Neutrophil (primary cell): ENCODE results near the gene PIEZO2.

Source experiments
- H3K27ac ChIP-seq: fragments of 200-600 bp; sonication (generic); 2 replicates; pipeline ENCODE4 v1.5.1; 2016; ENCODE audit warnings: mild to moderate bottlenecking, moderate library complexity
- H3K27me3 ChIP-seq: fragments of 200-600 bp; sonication (generic); 2 replicates; pipeline ENCODE4 v1.6.0; 2016; ENCODE audit warnings: mild to moderate bottlenecking
- H3K36me3 ChIP-seq: fragments of 200-600 bp; sonication (generic); 2 replicates; pipeline ENCODE4 v1.5.1; 2017
- H3K4me1 ChIP-seq, 2 experiments: fragments of 200-600 bp in 1 of 2; sonication (generic) in 1 of 2; 1 replicate in 1 of 2; 2 replicates in 1 of 2; pipeline versions ENCODE4 v1.5.1 to v1.6.1; 2013 to 2016; ENCODE audit warnings: low read depth in 1 of 2, low read length in 1 of 2, mild to moderate bottlenecking in 1 of 2, moderate library complexity in 1 of 2; ENCODE audit not compliant: control insufficient read depth in 1 of 2, insufficient read depth in 1 of 2
- H3K4me3 ChIP-seq, 2 experiments: fragments of 200-600 bp in 1 of 2; sonication (generic) in 1 of 2; 1 replicate in 1 of 2; 2 replicates in 1 of 2; pipeline ENCODE4 v1.5.1; 2013 to 2016; ENCODE audit warnings: low read depth in 1 of 2, low read length in 1 of 2, mild to moderate bottlenecking in 1 of 2, moderate library complexity in 1 of 2
- H3K9me3 ChIP-seq: fragments of 200-600 bp; sonication (generic); 2 replicates; pipeline ENCODE4 v1.5.1; 2016
- TF ChIP-seq, protein P1 (sequence below): fragments of 200-600 bp; sonication (generic); IDR thresholded peaks from 2 replicates; pipeline ENCODE4 v1.5.1; 2016; ENCODE audit warnings: antibody characterized with exemption

The PIEZO2 gene

DNA sequence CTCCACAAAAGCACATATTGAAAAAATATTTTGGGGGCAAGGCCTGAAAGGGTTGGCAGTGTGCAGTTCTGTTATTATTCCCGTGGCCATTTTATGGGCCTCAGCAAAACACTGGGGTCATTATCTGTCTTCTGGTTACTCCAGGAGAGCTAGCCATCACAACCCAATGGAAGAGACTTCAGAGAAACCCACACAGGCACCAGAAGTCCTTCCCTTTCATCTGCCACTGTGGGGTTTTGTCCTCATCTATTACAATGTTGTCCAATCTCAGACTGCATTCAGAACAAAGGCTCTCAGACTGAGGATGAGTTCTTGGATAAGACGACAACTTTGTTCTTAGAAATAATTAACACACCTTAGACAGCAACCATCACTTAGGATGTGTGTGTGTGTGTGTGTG lies 98.4 kb downstream of the PIEZO2 start:
- Histone ChIP-seq H3K4me1 (no peaks in the 10 kb centered on the region), H3K9me3 (no peaks in the 10 kb centered on the region), H3K36me3 (no peaks in the 10 kb centered on the region), H3K4me3 (no peak overlapping the region), H3K27me3 (no peaks in the 10 kb centered on the region), H3K27ac (no peak overlapping the region)
- TF ChIP-seq, protein P1, sequence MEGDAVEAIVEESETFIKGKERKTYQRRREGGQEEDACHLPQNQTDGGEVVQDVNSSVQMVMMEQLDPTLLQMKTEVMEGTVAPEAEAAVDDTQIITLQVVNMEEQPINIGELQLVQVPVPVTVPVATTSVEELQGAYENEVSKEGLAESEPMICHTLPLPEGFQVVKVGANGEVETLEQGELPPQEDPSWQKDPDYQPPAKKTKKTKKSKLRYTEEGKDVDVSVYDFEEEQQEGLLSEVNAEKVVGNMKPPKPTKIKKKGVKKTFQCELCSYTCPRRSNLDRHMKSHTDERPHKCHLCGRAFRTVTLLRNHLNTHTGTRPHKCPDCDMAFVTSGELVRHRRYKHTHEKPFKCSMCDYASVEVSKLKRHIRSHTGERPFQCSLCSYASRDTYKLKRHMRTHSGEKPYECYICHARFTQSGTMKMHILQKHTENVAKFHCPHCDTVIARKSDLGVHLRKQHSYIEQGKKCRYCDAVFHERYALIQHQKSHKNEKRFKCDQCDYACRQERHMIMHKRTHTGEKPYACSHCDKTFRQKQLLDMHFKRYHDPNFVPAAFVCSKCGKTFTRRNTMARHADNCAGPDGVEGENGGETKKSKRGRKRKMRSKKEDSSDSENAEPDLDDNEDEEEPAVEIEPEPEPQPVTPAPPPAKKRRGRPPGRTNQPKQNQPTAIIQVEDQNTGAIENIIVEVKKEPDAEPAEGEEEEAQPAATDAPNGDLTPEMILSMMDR = no peak

DNA sequence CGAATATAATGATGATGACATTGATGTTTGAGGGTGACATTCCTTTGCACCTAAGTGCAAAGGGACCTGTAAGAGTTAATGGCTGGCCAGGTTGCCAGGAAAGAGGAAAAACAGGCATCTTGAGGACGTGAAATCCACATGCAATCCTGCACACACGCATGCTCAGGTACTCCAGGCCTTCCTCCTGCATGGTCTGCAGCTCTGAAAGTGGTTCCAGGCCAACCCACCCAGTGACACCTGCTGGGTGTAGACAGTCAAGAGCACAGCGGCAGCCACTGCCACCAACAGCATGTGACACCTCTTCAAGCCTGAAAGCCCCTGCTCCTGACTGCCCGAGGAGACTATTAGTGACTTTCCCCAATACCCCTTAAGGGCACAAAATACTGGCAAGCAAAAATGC lies 101.6 kb downstream of the PIEZO2 start:
- Histone ChIP-seq H3K27ac (no peak overlapping the region), H3K36me3 (no peaks in the 10 kb centered on the region), H3K4me1 (no peaks in the 10 kb centered on the region), H3K9me3 (no peaks in the 10 kb centered on the region), H3K4me3 (no peak overlapping the region), H3K27me3 (no peaks in the 10 kb centered on the region)
- TF ChIP-seq, protein P1 = no peak

DNA sequence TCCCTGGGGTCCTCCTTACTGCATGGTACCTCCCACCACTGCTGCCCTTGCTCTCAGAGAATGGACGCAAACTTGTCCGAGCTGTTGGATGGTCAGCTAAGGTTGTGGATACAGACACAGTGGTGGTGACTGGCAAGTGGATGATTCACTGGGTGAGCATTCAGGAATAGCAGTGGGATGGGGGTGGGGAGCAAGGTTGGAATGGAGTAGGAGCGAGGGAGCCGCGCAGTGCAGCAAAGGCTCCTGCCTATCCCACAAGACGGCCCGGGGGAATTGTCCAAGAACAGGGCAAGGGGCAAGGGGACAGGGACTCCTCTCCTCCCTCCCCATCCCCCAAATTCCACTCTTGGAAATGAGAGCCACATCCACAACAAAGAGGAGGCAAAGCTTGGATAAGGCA lies 102.2 kb downstream of the PIEZO2 start:
- Histone ChIP-seq H3K36me3 (no peaks in the 10 kb centered on the region), H3K4me1 (no peaks in the 10 kb centered on the region), H3K4me3 (no peak overlapping the region), H3K9me3 (no peaks in the 10 kb centered on the region), H3K27ac (no peak overlapping the region), H3K27me3 (no peaks in the 10 kb centered on the region)
- TF ChIP-seq, protein P1 = no peak

DNA sequence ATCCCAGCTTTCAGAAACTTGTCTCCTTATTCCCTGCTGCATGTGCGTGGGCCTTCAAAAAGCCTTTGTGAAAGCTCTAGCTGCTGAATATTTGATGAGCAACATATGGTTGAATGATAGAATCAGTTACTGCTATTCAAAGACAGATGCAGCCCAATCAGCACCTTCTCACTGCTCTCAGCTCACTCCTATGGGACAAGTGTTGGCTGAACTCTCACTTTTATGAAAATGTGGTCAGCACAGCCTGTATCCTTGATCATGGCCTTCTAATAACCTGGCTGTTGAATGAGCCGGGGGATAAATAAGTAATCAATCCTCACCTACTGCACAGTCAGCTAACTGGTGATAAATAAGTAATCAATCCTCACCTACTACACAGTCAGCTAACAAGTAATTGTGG lies 103.2 kb downstream of the PIEZO2 start:
- TF ChIP-seq, protein P1 = no peak

DNA sequence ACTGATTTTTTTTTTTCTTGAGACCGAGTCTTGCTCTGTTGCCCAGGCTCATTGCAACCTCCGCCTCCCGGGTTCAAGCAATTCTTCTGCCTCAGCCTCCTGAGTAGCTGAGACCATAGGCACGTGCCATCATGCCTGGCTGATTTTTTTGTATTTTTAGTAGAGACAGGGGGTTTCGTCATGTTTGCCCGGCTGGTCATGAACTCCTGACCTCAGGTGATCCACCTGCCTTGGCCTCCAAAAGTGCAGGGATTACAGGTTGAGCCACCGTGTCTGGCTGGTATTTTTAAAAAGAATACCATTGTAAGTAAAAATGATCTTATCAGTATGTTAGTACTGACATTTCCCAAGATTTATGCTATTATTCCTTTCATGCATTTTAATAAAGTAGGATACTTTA lies 105.7 kb downstream of the PIEZO2 start:
- TF ChIP-seq, protein P1 = no peak
- Histone ChIP-seq H3K27me3 (no peaks in the 10 kb centered on the region), H3K36me3 (no peaks in the 10 kb centered on the region), H3K27ac (no peak overlapping the region), H3K4me3 (no peak overlapping the region), H3K4me1 (no peaks in the 10 kb centered on the region), H3K9me3 (no peaks in the 10 kb centered on the region)

More for the DNA sequence above, 103.2 kb downstream of the PIEZO2 start:
- Histone ChIP-seq H3K36me3 (no peaks in the 10 kb centered on the region), H3K9me3 (no peaks in the 10 kb centered on the region), H3K27me3 (no peaks in the 10 kb centered on the region), H3K27ac (no peak overlapping the region), H3K4me3 (no peak overlapping the region), H3K4me1 (no peaks in the 10 kb centered on the region)

DNA sequence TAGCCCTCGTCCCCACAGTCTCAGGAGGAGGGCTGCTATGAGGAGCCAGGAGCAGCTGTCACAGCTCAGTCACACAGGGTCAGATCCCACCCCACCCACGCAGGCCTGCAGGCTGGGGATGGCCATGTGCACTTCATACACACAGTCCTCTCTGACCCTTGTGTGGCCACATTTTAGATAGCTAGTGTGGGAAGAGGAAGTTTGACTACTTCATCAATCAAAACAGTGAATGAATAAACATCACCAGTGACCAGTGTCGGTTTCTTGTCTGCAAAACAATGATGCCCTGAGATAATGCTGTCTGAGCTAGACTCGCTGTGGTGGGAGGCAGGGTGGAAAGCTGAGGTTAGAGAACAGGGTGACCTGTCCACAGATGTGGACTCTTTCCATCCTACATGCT lies 107.1 kb downstream of the PIEZO2 start:
- no peaks in the 10 kb centered on the region for H3K36me3 ChIP-seq
- no peaks in the 10 kb centered on the region for H3K4me1 ChIP-seq
- TF ChIP-seq, protein P1 = no peak

More for the DNA sequence above, 107.1 kb downstream of the PIEZO2 start:
- Histone ChIP-seq H3K27me3 (no peaks in the 10 kb centered on the region), H3K4me3 (no peak overlapping the region), H3K27ac (no peak overlapping the region), H3K9me3 (no peaks in the 10 kb centered on the region)
